ENCODE measurements around the gene DNAH5.

DNAH5 gene

GRCh38 chr5:13934125-13934524, 10.4 kb downstream of the DNAH5 start:
- no peak for DNase-seq

- DNase-seq, result no peak
Observed at GRCh38 chr5:13932561-13932960, 11.9 kb downstream of the DNAH5 start.

- no peak for DNase-seq
Observed at GRCh38 chr5:13932011-13932410, 12.5 kb downstream of the DNAH5 start.

DNA sequence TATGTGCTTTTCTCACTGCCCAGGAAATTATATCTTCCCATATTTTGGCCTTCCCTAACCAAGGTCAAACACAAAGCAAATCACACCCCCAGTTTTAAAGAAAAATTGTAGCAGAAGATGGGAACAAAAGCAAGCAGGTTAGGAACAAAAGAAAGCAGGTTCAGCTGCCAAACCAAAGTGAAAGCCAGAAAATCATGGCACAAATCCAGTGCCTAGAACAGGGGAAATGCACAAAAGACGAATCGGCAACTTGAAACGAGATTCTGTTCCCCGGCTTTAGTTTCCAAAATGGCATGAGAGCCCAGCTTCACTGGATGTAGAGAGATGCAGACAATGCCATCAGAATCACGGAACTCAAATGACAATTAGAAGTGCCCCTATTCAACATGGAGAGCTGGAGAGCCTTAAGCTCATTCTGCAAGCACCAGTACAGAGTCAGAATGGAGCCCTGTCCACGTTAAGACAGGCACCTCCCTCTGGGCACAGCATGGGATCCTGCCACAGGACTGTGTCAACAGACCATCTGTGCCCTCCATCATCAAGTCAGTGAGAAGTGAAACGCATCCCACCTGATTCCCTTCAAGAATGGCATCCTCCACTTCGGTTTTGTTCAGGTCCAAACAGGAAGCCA, 13.8 kb downstream of the DNAH5 start:
- DNase-seq, result no peak

DNA sequence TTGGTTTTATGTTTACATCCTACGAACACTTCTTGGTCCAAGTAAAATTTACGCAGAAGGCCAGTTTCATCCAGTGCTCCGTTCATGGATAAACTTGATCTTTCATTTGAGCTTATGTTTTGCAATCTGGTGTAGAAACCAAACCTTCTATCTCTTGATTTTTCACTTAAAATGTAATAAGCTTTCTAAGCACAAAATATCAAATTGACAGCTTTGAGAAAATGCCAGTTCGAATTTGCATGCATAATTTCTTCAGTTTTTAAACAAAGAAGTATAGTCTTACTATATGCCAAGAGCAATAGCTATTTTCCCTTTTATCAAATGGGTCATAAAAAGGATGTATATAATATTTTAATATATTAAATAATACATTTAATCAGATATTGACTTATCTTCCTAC, 17.8 kb downstream of the DNAH5 start:
- no peak for DNase-seq

- DNase-seq, result no peak
Observed at GRCh38 chr5:13921578-13921977, 22.9 kb downstream of the DNAH5 start.

DNA sequence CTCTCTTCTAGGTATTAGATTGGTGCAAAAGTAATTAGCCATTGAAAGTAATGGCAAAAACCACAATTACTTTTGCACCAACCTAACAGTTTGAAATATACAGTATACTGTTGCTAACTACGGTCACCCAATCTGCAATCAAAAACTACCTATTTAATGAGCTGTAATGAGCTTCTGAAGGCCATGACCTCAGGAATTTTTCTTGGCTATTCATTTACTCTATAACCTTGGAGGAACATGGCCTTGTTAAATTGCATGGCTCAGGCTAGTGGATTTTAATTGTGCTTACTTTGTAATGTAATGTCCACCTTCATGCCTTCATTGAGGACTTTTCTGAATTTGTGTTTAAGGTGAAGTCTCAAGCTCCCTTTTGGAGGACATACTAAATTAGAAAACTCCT, 24.7 kb downstream of the DNAH5 start:
- no peak for DNase-seq

DNA sequence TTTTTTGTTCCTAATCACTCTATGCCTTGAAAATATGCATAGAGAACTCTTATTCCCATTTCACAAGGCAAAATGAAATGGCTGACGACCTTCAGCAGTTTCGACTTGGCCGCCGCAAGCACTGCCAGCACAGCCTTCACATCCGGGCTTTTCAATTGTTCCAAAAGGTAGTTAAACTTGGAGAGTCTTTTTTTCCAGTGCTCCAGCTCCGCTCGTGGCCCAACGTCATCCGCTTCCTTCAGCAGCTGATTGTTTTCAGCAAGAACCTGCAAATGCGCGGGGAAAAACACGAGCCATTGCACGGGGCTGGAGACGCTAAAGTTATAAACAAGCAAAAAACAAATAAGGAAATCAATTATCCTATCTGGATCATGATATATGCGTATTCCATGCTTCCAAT, 25.4 kb downstream of the DNAH5 start:
- DNase-seq, result no peak

DNA sequence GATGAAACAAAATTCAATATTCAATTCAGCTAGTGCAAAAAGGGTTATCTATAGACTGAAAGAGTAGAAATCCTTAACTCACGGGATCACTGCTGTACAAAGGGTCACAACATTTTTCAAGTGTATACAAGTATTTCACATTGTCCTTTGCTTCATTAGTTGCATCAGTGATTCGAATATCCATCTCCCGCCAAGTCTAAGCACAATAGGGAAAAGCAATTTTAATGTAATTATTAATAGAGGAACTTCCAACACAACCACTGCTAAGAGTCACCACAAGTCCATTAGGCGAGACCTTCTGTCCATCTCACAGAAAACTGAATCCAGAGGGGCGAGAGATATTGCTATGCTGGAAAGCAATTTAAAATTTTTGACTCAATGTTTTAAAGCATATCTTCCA, 27.4 kb downstream of the DNAH5 start:
- no peak for DNase-seq

DNA sequence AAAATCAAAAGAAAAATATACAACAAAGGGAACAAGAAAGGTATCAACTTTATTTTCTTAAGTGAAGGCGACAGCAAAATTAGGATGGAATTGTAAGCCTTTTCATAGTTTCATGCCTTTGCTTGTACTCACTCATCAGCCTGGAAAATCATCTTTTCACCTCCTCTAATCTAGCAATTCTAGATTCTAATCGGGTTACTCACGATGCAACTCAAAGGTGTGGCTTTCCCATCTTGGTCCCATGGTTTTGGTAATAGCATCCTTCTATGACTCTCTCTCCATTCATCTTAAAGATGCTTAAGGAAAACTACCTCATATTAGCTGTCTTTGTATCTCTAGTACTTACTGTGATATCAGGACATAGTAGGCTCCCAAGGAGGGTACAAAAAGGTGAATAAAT, 30.5 kb downstream of the DNAH5 start:
- no peak for DNase-seq

GRCh38 chr5:13910637-13911288, 33.7 kb downstream of the DNAH5 start:
- no peak for DNase-seq

- DNase-seq, result no peak
Observed at GRCh38 chr5:13910201-13910600, 34.3 kb downstream of the DNAH5 start.

GRCh38 chr5:13909271-13909670, 35.2 kb downstream of the DNAH5 start:
- no peak for DNase-seq

GRCh38 chr5:13898569-13898968, 45.9 kb downstream of the DNAH5 start:
- no peak for DNase-seq

DNA sequence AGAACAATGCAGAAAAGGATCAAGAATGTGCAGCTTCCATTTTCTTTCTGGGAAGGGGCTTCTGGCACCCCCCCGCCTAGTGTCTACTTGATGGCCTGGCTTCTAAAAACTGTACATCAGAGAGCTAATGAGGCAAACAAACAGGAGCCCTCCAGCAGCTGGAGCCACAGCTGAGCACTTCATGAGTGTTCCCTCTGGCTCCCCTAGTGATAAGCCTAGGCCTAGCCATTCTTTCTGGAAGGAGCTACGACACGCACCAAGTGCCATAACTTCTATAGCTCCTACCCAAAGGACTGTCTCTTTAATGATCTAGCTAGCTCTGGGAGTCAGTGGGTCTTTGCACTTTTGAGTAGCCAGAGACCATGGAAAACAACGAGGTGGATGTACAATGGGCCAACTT, 66.1 kb downstream of the DNAH5 start:
- DNase-seq, result no peak

- DNase-seq, result no peak
Observed at GRCh38 chr5:13866792-13867191, 77.7 kb downstream of the DNAH5 start.

DNA sequence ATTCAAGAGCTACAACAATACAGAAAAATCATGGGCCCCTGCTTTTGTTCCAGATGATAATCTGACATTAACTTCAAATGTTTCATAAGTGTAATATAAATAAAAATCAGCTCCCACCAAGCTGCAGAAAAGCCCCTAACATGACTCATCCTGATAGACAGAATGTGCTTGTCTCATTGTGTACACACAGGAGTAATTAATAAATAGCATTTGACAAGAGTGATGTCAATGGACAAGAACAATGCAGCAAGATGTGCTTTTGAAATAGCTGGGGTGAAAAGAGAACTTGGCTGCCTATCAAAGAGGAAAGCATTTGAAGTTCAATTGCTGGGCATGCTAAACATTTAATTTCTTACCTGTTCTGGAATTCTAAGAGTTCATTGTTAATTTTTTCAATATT, 79.2 kb downstream of the DNAH5 start:
- DNase-seq, result no peak

GRCh38 chr5:13860146-13860545, 84.3 kb downstream of the DNAH5 start:
- DNase-seq, result no peak

DNA sequence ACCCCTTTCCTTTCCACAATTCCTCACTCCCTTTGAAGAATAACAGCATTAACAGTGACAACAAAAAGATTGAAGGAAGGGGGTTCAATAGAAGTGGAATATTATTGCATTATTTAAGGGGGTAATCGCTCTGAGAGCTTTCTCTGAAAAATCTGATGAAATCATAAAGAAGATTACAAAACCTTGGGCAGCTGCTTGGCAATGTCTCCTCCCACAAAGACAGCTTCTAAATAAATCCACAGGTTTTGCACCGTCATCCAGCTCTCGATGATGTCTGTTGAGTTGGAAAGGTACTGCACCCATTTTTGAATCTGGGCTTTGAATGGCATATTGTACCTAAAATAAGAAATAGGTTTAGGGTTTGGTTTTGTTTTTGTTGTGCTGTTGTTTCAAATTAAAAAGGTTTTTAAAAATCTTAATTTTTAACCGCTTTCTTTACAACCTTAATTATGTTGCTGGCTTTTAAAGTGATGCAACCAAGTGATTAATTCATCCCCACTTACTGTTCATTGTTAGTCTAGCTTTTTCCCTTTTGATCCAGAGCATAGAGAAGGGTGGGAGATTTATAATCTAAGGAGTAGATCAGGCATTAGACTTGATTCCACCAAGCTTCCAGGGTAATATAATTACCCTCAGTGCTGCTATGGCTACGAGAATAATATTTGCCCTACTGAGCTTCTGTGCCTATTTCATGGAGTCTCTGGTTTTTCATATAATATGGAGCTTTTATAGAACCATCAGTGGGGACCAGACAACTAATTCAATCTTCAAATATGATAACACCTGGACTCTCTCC, 85.0 kb downstream of the DNAH5 start:
- DNase-seq, result no peak

- DNase-seq, result no peak
Observed at GRCh38 chr5:13843175-13843846, 101.2 kb downstream of the DNAH5 start.

DNA sequence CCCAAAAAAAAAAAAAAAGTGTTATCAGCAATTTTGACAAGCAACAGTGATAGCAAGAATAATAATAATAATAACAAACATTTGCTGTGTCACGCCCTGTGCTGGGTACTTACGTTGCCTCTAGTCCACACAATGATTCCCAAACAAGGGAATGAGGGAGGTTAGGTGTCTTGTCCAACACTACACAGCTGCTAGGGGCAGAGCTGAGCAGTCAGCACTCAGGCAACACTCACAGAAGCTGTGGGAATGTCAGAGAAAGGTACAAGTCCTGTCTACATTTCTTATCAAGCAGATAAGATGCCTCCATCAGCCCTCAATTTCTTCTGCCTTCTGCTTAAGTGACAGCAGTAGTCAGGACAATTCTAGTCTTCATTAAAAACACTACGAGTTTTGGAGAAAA, 111.0 kb downstream of the DNAH5 start:
- no peak for DNase-seq

DNA sequence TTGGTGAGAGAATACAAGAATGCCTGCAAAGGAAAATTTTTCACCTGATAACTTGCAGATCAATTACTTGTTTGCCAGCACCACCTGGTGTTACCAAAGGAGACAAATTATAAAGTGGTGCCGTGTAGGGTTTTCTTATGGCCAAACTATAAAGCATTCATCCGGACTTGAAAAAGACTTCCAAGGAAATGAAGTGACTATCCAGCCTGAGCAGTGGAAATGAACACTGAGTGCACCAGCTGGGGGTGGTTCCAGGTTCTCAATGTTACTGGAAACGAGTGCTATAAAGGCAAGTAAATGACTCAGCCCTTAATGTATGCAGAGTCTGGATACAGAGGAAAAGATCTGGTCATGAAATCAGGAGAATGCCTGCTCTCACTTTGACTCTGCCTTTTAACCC, 113.1 kb downstream of the DNAH5 start:
- no peak for DNase-seq

- no peak for DNase-seq
Observed at GRCh38 chr5:13830536-13830935, 114.0 kb downstream of the DNAH5 start.

GRCh38 chr5:13821366-13821765, 123.1 kb downstream of the DNAH5 start:
- no peak for DNase-seq
